HEK293T (cell line): Measurements from ENCODE around the gene PRRG1.

Experiments
- ARNT ChIP-seq: fragments of 450-650 bp; IDR thresholded peaks from 2 replicates; pipeline ENCODE4 v1.6.1; 2017; ENCODE audit warnings: mild to moderate bottlenecking
- BHLHE40 ChIP-seq: fragments of 450-650 bp; IDR thresholded peaks from 2 replicates; pipeline ENCODE4 v1.6.1; 2016; ENCODE audit warnings: mild to moderate bottlenecking, moderate library complexity, borderline replicate concordance
- ELF4 ChIP-seq: fragments of 450-650 bp; IDR thresholded peaks from 2 replicates; pipeline ENCODE4 v1.6.1; 2017; ENCODE audit warnings: antibody characterized with exemption
- FOXA1 ChIP-seq: fragments of 450-650 bp; IDR thresholded peaks from 2 replicates; pipeline ENCODE4 v1.6.1; 2016; ENCODE audit warnings: mild to moderate bottlenecking
- FOXK2 ChIP-seq: fragments of 450-650 bp; IDR thresholded peaks from 2 replicates; pipeline ENCODE4 v1.6.1; 2016; ENCODE audit warnings: mild to moderate bottlenecking
- FOXM1 ChIP-seq: fragments of 450-650 bp; IDR thresholded peaks from 2 replicates; pipeline ENCODE4 v1.6.1; 2017; ENCODE audit warnings: mild to moderate bottlenecking, borderline replicate concordance
- HDGF ChIP-seq: fragments of 450-650 bp; IDR thresholded peaks from 2 replicates; pipeline ENCODE4 v1.6.1; 2017; ENCODE audit warnings: antibody characterized with exemption, borderline replicate concordance
- NFRKB ChIP-seq: fragments of 450-650 bp; IDR thresholded peaks from 2 replicates; pipeline ENCODE4 v1.6.1; 2016; ENCODE audit warnings: mild to moderate bottlenecking, moderate library complexity
- PKNOX1 ChIP-seq: fragments of 450-650 bp; IDR thresholded peaks from 2 replicates; pipeline ENCODE4 v1.6.1; 2016
- SP1 ChIP-seq: fragments of 450-650 bp; IDR thresholded peaks from 2 replicates; pipeline ENCODE4 v1.6.1; 2017
- TARDBP ChIP-seq: fragments of 450-650 bp; IDR thresholded peaks from 2 replicates; pipeline ENCODE4 v1.6.1; 2016
- ZNF384 ChIP-seq: fragments of 450-650 bp; IDR thresholded peaks from 2 replicates; pipeline ENCODE4 v1.6.1; 2016

- TF ChIP-seq TARDBP: no peak
- TF ChIP-seq FOXK2: no peak
- TF ChIP-seq ZNF384: no peak
- no peak for TF ChIP-seq PKNOX1
- no peak for TF ChIP-seq FOXA1
- TF ChIP-seq FOXM1: no peak
- TF ChIP-seq ARNT: no peak
- no peak for TF ChIP-seq HDGF
- TF ChIP-seq NFRKB: no peak
- TF ChIP-seq ELF4: no peak
- TF ChIP-seq SP1: no peak
- no peak for TF ChIP-seq BHLHE40
These were observed 46.6 kb upstream of the PRRG1 start for GRCh38 chrX:37302569-37302968.
